Neural cell (in vitro differentiated cells): ENCODE measurements around the gene CRKL.

Experiments used
- EP300 ChIP-seq: fragments of 450-650 bp; conservative IDR thresholded peaks from 2 replicates; pipeline ENCODE4 v1.6.1; 2014; ENCODE audit warnings: antibody characterized with exemption, mild to moderate bottlenecking, moderate library complexity; ENCODE audit not compliant: poor library complexity, severe bottlenecking
- TF ChIP-seq, protein P1 (sequence below): fragments of 450-650 bp; IDR thresholded peaks from 2 replicates; pipeline ENCODE4 v1.5.1; 2014; ENCODE audit warnings: antibody characterized with exemption, mild to moderate bottlenecking, moderate library complexity; ENCODE audit not compliant: poor library complexity, severe bottlenecking

DNA sequence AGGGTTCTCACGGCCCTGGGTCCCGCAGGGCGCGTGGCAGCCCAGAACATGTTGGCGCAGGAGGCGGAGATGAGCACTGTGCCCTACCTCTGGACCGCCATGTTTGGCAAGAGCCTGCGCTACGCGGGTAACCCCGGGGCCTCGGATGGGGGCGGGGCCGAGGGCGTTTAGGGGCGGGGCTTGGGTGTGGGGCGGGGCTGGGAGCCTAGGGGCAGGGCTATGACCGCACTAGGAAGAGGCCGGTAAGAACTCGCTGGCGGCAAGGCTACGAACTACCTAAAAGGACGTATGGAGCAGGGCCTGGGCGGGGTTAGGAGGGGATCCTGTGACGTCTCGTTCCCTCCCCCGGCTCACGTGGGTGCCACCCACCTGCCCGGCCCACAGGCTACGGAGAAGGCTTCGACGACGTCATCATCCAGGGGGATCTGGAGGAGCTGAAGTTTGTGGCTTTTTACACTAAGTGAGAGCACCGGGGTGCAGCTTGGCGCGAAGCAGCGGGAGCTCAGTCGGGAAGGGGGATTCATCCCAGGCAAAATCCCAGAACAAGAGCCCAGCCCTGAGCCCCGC, 62.1 kb downstream of the CRKL start:
- TF ChIP-seq, protein P1, sequence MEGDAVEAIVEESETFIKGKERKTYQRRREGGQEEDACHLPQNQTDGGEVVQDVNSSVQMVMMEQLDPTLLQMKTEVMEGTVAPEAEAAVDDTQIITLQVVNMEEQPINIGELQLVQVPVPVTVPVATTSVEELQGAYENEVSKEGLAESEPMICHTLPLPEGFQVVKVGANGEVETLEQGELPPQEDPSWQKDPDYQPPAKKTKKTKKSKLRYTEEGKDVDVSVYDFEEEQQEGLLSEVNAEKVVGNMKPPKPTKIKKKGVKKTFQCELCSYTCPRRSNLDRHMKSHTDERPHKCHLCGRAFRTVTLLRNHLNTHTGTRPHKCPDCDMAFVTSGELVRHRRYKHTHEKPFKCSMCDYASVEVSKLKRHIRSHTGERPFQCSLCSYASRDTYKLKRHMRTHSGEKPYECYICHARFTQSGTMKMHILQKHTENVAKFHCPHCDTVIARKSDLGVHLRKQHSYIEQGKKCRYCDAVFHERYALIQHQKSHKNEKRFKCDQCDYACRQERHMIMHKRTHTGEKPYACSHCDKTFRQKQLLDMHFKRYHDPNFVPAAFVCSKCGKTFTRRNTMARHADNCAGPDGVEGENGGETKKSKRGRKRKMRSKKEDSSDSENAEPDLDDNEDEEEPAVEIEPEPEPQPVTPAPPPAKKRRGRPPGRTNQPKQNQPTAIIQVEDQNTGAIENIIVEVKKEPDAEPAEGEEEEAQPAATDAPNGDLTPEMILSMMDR, result no peak
- no peak for TF ChIP-seq EP300
